HG03432 (cell line): Measurements from ENCODE around the gene SRR.

Experiments used
- ATAC-seq: cut with Tn5 transposase; IDR thresholded peaks from one replicate; pipeline ENCODE4 v1.9.1; 2021; ENCODE audit warnings: mild to moderate bottlenecking, moderate library complexity; ENCODE audit not compliant: unreplicated experiment

SRR gene

DNA sequence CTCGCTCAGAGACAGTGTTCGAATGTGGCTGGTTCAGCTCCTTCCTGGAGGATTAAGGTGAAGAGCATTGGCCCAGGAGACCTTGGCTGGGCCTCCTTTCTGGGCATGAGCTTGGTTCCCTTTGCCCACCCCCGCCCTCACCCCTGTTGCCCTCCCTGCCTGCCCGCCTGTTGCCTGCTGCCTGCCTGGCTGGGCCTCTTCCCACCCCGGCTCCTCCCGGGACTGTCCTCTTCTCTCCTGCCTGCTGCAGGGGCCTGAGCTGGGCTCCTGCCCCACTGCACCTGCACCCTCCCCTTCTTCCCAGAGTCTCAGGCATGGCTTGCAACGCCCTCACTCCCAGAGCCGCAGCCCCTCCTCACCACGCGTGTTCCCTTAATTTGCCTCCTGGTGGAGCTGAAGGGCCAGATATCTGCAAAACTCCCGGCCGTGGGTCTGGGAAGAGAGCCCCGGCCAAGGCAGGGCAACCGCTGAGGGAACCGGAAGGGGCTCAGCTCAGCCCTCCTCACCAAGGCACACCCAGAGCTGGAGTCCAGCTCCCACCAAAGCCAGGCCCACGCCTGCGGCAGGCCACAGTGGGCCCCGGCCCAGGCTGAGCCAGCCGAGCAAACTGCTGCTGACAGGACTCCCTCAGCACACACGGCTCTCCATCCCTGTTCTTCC, 65.9 kb downstream of the SRR start:
- no peak for ATAC-seq

- ATAC-seq = no peak
Measured at GRCh38 chr17:2370211-2370589, 66.5 kb downstream of the SRR start.

DNA sequence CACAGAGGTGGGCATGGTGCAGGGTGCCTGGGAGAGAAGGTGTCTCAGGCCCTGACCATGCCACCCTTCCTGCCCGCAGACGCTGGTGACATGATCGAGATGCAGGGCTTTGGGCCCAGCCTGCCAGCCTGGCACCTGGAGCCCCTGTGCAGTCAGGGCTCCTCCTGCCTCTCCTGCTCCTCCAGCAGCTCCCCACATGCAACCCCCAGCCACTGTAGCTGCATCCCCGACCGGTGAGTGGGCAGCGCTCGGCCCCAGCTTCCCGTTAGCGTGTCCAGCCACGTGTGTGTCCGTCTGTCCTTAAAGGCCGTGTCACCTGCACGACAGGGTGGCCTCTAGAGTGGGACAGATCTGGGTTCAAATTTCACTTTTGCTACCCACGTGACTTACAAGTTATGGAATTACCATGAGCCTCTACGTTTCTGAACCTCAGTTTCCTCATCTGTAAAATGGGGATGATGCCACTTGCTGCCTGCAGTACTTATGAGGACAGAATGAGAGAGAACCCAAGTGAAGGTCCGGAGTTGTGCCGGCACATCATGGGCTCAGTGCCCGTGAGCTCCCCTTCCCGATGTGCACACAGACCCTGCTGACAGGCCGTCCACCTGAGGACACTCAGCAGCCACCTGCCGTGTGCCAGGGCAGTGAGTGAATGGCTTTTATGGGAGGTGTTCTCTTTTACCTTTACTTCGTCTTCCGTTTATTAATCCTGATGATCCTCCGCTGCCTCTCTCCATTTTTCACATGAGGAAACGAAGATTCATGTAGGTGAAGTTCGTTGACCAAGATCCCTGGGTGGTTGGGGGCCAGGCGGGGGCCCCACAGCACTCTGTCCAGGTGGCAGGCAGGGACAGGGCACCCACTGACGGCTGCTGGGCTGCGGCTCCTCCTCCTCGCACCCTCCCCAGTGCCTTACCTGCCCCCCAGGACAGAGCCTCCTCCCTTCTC, 67.7 kb downstream of the SRR start:
- no peak for ATAC-seq

DNA sequence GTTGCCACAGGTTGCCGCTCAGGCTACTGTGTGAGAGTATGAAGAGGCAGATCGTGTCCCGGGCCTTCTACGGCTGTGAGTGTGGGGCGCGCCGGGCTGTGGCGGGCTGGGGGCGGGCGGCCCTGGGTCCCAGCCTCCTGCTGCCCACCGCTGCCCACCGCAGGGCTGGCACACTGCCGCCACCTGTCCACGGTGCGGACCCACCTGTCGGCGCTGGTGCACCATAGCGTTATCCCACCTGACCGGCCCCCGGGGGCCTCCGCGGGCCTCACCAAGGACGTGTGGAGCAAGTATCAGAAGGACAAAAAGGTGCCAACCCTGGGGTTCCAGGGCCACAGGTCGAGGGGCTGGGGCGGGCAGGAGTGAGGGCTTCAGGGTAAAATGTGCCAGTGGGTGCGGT, 68.4 kb downstream of the SRR start:
- ATAC-seq = no peak

- no peak for ATAC-seq
Measured at GRCh38 chr17:2372681-2373080, 68.9 kb downstream of the SRR start.

DNA sequence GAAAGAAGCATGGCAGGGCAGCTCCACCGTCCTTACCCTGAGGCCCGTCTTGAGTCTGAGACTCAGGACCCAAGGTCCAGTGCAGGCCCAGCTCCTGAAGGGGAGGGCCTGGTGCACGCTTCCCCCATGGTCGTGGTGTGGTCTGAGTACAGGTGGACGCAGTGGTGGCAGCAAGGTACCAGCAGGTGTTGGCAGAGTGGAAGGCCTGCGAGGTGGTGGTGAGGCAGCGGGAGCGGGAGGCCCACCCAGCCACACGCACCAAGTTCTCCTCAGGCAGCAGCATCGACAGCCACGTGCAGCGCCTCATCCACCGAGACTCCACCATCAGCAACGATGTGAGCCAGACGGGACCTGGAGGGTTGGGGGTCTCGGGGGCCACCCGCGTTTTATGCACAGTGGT, 69.4 kb downstream of the SRR start:
- no peak for ATAC-seq
